CD4-positive, alpha-beta T cell treated with Interferon alpha-2 for 1 hour (primary cell): ENCODE results near the gene TCP11.

ENCODE experiments used
- DNase-seq, 2 donors: peaks; one replicate each; pipeline ENCODE4 v3.0.0-alpha.2; 2020 to 2022

TCP11 gene

GRCh38 chr6:35091346-35092083 lies 49.6 kb downstream of the TCP11 start:
- DNase-seq = no peak

- no peak for DNase-seq
Measured at GRCh38 chr6:35090734-35091133, 50.4 kb downstream of the TCP11 start.

GRCh38 chr6:35089935-35090505 lies 51.1 kb downstream of the TCP11 start:
- no peak for DNase-seq

GRCh38 chr6:35089216-35089934 lies 51.8 kb downstream of the TCP11 start:
- no peak for DNase-seq

GRCh38 chr6:35088281-35089215 lies 52.6 kb downstream of the TCP11 start:
- DNase-seq = no peak

- DNase-seq = no peak
Measured at GRCh38 chr6:35087361-35088280, 53.5 kb downstream of the TCP11 start.

- no peak for DNase-seq
Measured at GRCh38 chr6:35086636-35087360, 54.3 kb downstream of the TCP11 start.

GRCh38 chr6:35086282-35086632 lies 54.9 kb downstream of the TCP11 start:
- DNase-seq = no peak

- no peak for DNase-seq
Measured at GRCh38 chr6:35085359-35086281, 55.5 kb downstream of the TCP11 start.

GRCh38 chr6:35084511-35085203 lies 56.5 kb downstream of the TCP11 start:
- no peak for DNase-seq

- DNase-seq = no peak
Measured at GRCh38 chr6:35084041-35084491, 57.1 kb downstream of the TCP11 start.

GRCh38 chr6:35083507-35083906 lies 57.6 kb downstream of the TCP11 start:
- DNase-seq = no peak

- DNase-seq = no peak
Measured at GRCh38 chr6:35082733-35083403, 58.3 kb downstream of the TCP11 start.

GRCh38 chr6:35082046-35082732 lies 59.0 kb downstream of the TCP11 start:
- DNase-seq = no peak

- peak in 1 of 2 donors; percentile 4 for DNase-seq
Measured at GRCh38 chr6:35081426-35081851, 59.7 kb downstream of the TCP11 start.

- no peak for DNase-seq
Measured at GRCh38 chr6:35080821-35081425, 60.2 kb downstream of the TCP11 start.

GRCh38 chr6:35080016-35080680 lies 61.0 kb downstream of the TCP11 start:
- no peak for DNase-seq
